ENCODE results near the gene ADCY4. TPM values are rescaled to one million over a fixed set of nuclear protein-coding genes. Genes with fewer than 3 reads are reported as not detected.

The ADCY4 gene
- total RNA-seq, 1 donor from 2014 or later, result 0.46 TPM

GRCh38 chr14:24335461-24336171, 745 bp upstream of the ADCY4 start:
- H3K27ac Mint-ChIP-seq, result no peak overlapping the region
- peaks cover 95% of the 10 kb centered on the region for H3K27me3 Mint-ChIP-seq
- H3K36me3 Mint-ChIP-seq (ENCODE audit: insufficient read depth), result no peaks in the 10 kb centered on the region
- peaks cover 4% of the 10 kb centered on the region for H3K4me1 Mint-ChIP-seq (ENCODE audit: low read depth)
- peak overlapping the region; percentile 51 for H3K4me3 Mint-ChIP-seq (ENCODE audit: low read depth)
- H3K9me3 Mint-ChIP-seq (ENCODE audit: low read depth), result no peaks in the 10 kb centered on the region
- DNase-seq (ENCODE audit: low spot score, unreplicated experiment), result no peak
- TF ChIP-seq, protein P1, sequence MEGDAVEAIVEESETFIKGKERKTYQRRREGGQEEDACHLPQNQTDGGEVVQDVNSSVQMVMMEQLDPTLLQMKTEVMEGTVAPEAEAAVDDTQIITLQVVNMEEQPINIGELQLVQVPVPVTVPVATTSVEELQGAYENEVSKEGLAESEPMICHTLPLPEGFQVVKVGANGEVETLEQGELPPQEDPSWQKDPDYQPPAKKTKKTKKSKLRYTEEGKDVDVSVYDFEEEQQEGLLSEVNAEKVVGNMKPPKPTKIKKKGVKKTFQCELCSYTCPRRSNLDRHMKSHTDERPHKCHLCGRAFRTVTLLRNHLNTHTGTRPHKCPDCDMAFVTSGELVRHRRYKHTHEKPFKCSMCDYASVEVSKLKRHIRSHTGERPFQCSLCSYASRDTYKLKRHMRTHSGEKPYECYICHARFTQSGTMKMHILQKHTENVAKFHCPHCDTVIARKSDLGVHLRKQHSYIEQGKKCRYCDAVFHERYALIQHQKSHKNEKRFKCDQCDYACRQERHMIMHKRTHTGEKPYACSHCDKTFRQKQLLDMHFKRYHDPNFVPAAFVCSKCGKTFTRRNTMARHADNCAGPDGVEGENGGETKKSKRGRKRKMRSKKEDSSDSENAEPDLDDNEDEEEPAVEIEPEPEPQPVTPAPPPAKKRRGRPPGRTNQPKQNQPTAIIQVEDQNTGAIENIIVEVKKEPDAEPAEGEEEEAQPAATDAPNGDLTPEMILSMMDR (IDR thresholded peaks at IDR 0.05; ENCODE audit: unreplicated experiment), result no peak

DNA sequence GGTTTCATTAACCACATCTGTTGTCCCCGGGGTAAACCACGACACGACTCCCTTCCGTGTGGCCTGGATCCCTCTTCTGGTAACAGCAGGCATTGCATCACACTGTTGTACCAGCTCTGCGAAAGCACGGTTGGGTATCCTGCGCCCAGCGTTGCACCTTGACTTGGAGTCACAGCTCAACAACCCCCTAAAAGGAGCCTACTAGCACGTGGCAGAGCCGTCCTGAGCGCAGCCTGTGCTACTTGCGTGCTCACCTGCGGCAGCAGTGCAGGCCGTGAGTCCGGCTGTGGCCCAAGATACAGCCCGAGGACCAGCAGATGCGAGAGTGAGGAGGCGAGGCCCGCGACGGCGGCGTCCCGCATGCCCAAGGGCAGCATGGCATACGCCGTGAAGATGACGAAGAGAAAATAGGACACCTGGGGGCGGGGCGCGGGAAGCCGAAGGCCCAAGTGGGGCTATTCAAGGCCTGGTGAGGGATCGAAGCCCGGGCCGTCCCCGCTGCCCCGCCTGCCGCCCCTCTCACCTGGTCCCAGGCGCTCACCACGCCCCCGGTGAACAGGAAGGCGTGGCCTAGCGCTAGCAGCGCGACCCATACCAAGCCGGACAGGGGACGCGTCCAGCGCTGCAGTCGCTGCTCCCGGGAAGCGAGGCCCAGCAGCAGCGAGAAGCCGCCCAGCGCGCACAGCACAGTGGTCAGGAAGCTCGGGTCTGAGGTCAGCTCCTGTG, 2.4 kb downstream of the ADCY4 start:
- Mint-ChIP-seq H3K4me3 (ENCODE audit: low read depth) (peak overlapping the region; percentile 59), H3K9me3 (ENCODE audit: low read depth) (no peaks in the 10 kb centered on the region), H3K36me3 (ENCODE audit: insufficient read depth) (no peaks in the 10 kb centered on the region), H3K27me3 (peaks cover 84% of the 10 kb centered on the region), H3K4me1 (ENCODE audit: low read depth) (peaks cover 4% of the 10 kb centered on the region), H3K27ac (peak overlapping the region; percentile 0)
- TF ChIP-seq, protein P1 (IDR thresholded peaks at IDR 0.05; ENCODE audit: unreplicated experiment), result peak; percentile 67
- DNase-seq (ENCODE audit: low spot score, unreplicated experiment), result peak; percentile 46

DNA sequence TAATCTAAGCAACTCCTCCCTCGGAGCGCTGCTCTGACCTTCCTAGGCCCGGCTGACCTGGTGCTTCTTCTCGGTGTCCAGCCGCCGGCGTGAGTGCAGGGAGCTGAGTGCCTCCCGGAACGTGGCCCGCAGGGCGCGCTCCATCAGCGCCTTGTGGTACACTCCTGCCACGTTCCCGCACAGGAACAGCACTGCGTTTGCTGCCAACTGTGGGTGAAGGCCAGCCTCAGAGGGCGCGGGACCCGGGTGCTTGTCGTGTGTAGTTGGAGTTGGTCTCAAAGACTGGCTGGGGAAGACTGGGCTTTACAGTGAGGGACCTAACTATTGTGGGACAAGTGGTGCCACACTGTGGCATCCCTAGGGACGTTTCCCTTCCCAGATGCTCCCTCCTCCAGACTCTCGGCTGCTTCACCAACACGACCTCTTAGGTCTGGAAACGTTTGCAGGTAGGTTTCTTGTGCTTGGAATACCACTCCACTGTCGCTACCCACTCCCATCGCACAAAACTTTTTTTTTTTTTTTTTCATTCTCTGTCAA, 3.1 kb downstream of the ADCY4 start:
- H3K36me3 Mint-ChIP-seq (ENCODE audit: insufficient read depth), result no peaks in the 10 kb centered on the region
- no peaks in the 10 kb centered on the region for H3K9me3 Mint-ChIP-seq (ENCODE audit: low read depth)
- TF ChIP-seq, protein P1 (IDR thresholded peaks at IDR 0.05; ENCODE audit: unreplicated experiment), result no peak
- H3K27me3 Mint-ChIP-seq, result peaks cover 80% of the 10 kb centered on the region
- H3K27ac Mint-ChIP-seq, result peak overlapping the region; percentile 0
- no peak overlapping the region for H3K4me3 Mint-ChIP-seq (ENCODE audit: low read depth)
- peaks cover 3% of the 10 kb centered on the region for H3K4me1 Mint-ChIP-seq (ENCODE audit: low read depth)
- DNase-seq (ENCODE audit: low spot score, unreplicated experiment), result no peak

DNA sequence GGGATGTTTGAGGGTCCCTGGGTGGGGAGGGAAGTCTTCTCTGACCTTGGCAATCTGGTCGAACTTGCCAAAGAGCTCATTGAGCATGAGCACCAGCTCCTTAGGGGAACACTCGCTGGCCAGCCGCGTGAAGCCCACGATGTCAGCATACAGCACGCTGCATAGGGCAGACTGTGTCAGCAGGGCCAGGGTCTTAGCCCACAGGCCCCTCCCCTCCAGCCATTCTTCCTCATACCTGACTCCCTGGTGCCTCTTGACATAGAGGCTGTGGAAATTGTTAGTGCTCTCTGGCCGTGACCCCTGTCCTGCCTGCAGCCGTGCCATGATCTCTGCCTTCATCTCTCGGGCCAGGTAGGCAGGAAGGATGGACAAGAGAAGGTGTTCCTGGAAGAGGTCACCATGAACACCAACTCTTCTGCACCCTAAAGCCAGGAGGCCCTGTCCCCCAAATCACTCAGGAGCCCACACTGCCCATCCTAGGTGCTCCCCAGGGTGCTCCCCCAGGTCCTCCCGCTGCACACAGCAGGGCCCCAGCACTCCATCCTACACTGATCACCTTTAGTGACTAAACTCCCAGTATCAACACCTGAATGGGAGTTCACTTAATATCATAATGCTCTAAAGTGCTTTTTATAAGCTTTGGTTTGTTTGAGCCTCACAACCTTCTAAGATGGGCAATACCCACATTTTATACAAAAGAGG, 3.7 kb downstream of the ADCY4 start:
- TF ChIP-seq, protein P1 (IDR thresholded peaks at IDR 0.05; ENCODE audit: unreplicated experiment), result no peak
- Mint-ChIP-seq H3K4me3 (ENCODE audit: low read depth) (no peak overlapping the region), H3K4me1 (ENCODE audit: low read depth) (peaks cover 3% of the 10 kb centered on the region), H3K27me3 (peaks cover 76% of the 10 kb centered on the region), H3K9me3 (ENCODE audit: low read depth) (no peaks in the 10 kb centered on the region), H3K27ac (peak overlapping the region; percentile 73), H3K36me3 (ENCODE audit: insufficient read depth) (no peaks in the 10 kb centered on the region)
- DNase-seq (ENCODE audit: low spot score, unreplicated experiment), result no peak

GRCh38 chr14:24329736-24330135, 5.1 kb downstream of the ADCY4 start:
- no peaks in the 10 kb centered on the region for H3K36me3 Mint-ChIP-seq (ENCODE audit: insufficient read depth)
- no peak for DNase-seq (ENCODE audit: low spot score, unreplicated experiment)
- peaks cover 68% of the 10 kb centered on the region for H3K27me3 Mint-ChIP-seq
- TF ChIP-seq, protein P1 (IDR thresholded peaks at IDR 0.05; ENCODE audit: unreplicated experiment), result no peak
- H3K27ac Mint-ChIP-seq, result no peak overlapping the region
- H3K4me1 Mint-ChIP-seq (ENCODE audit: low read depth), result peaks cover 3% of the 10 kb centered on the region
- no peak overlapping the region for H3K4me3 Mint-ChIP-seq (ENCODE audit: low read depth)
- no peaks in the 10 kb centered on the region for H3K9me3 Mint-ChIP-seq (ENCODE audit: low read depth)
